ENCODE measurements around the gene MRPL1.

The MRPL1 gene

GRCh38 chr4:77862478-77863216 lies at the start of gene MRPL1:
MRPL1 (plus strand) TSS chr4:77862830; CDS start chr4:77862849, 19 bp downstream.
- peak; percentile 12 to 77 for DNase-seq

- no peak for DNase-seq
Observed at GRCh38 chr4:77815636-77816035, 47.0 kb upstream of the MRPL1 start.

- DNase-seq, result no peak
Observed at GRCh38 chr4:77816546-77816945, 46.1 kb upstream of the MRPL1 start.

- DNase-seq, result no peak
Observed at GRCh38 chr4:77817304-77818072, 45.1 kb upstream of the MRPL1 start.

- DNase-seq, result peak in 1 of 2 experiments; percentile 15
Observed at GRCh38 chr4:77818073-77818601, 44.5 kb upstream of the MRPL1 start.

DNA sequence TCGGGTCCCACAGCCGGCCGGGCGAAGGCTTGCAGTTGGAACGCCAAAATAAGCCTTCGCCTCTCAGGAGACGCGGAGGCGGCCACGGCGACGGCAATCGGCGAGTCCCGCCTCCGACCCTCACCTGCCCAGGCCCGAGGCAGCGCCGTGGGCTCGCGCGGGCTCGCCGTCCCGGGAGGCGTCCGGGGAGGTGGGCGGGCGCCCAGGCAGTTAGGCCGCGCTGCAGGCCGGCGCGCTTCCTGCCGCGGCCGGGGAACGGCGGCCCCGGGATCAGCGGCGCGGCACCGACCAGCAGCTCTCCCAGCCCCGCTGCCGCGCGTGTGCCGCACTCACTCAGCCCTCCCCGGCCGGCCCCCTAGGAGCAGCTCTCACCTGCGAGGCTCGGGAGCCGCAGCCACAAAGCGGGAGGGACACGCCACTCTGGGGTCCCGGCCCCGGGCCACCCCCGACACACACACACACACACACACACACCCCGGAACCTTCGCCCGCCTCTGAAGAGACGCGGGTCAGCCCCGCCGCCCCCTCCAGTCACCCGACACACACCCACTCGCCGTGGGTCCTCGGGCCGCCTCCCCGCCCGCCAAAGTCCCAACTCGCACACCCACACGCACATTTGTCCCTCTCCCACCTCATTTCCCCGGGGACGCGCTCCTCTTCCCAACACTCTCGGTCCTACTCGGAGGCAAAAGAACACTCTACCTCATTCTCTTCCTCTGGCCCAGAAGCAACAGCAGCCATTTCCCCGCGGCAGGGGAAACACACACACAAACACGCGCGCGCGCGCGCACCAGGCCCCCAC lies 43.8 kb upstream of the MRPL1 start, which contains the start of gene CNOT6L:
Gene CNOT6L, minus strand, starts transcription at position 767 of the 802 bp plus-strand sequence. Its CDS starts 60 bp downstream, at position 707.
- no peak for DNase-seq

GRCh38 chr4:77819404-77819842 lies 43.2 kb upstream of the MRPL1 start:
- no peak for DNase-seq

GRCh38 chr4:77819843-77820648 lies 42.6 kb upstream of the MRPL1 start:
- peak; percentile 42 to 82 for DNase-seq

GRCh38 chr4:77820649-77821561 lies 41.7 kb upstream of the MRPL1 start:
- no peak for DNase-seq

DNA sequence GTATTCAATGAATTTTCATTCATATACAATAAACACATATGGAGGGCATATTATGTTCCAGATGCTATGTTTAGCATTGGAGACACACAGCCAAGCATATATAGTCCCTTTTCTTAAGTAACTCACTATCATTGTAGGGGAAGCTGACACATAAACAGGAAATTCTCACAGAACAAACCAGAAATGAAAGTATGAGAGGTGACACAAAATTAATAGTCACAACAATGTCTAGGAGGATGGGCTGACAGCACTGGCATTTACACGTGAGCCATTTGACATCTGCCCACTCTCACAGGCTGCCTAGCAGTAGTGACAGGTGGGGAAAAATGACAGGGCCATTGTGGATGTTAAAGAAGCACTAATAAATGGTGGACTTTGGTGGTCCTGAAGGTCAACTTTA lies 40.9 kb upstream of the MRPL1 start:
- no peak for DNase-seq

- DNase-seq, result no peak
Observed at GRCh38 chr4:77826275-77826674, 36.4 kb upstream of the MRPL1 start.

DNA sequence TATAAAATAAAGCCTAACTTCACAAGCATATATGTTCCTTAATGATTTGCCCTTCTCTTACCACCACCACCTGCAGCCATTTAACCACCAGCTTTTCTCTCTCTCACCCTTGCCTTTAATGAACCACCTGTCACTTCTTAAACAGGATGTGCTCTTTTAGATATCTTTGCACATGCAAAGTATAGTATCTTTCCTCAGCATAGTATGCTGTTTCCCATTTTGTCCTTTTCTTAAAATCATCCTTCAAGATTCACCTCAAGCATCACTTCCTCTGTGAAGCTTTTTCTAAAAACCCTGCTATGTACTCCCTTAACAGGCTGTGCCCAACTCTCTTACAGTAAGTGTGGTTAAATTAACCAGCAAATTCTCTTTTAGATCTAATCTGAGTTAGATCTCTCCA lies 35.3 kb upstream of the MRPL1 start:
- no peak for DNase-seq

DNA sequence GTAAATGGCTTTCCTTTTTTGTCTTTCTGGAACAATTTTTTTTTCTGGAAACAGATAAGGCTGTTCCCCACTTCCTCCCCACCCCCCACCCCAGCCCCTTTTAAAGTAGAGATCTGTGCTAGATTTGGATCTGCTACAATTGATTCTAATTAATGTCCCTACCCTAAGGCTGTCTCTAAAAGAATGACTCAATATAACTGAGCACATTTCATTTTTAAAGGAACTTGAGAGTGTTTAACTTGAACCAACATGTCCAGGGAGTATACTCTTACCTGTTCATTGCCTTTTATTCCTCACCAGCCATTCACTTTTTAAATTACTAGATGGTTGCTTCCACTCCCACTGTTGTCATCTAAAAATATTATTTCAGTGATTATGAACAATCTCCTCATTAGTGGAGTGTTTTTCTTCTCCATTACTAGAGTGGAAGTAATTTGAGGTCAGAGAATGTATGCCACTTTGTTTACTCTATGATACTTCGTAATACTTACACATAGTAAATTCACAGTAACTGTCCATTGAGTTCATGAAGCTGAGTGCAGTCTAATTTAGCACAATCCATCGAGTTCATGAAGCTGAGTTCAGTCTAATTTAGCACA lies 29.4 kb upstream of the MRPL1 start:
- DNase-seq, result no peak

DNA sequence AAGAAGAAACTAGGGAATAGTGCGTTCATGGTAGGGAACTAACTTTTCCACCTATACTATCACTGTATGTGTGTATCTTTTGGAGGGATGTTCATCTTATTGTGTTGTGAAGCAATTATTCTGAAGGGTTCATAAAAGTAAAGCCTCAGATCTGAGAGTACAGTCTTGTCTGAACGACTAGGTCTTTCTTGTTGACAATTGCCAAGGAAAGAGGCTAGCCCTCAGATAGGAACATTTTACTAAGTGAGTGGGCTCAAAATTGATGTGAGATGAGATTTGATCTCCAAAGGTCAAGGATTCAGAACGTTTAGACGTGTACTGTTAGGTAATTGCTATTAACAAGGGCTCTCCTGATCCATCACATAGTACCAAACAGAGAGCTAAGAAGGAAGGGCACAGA lies 28.2 kb upstream of the MRPL1 start:
- no peak for DNase-seq

GRCh38 chr4:77843628-77844027 lies 19.0 kb upstream of the MRPL1 start:
- DNase-seq, result no peak

DNA sequence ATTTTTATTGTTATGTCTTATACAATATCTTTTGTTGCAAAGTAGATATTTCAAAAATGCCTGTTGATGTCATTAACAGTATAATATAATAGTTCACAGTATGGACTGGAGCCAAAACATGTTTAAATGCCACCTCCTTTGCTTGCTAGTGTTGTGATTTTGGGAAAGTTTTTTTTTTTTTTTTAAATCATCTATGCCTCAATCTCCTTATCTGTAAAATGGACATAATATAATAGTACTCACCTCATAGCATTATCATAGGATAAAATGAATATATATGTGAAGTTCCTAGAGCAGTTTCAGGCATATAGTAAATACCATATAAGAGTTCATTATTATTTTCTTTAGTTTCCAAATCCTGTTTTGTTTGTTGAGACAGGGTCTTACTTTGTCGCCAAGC lies 18.3 kb upstream of the MRPL1 start:
- DNase-seq, result no peak

GRCh38 chr4:77845400-77845799 lies 17.2 kb upstream of the MRPL1 start:
- no peak for DNase-seq

GRCh38 chr4:77845929-77846328 lies 16.7 kb upstream of the MRPL1 start:
- no peak for DNase-seq

GRCh38 chr4:77848508-77848907 lies 14.1 kb upstream of the MRPL1 start:
- no peak for DNase-seq

GRCh38 chr4:77849278-77849965 lies 13.2 kb upstream of the MRPL1 start:
- no peak for DNase-seq
